HL-60 (cell line): Measurements from ENCODE around the gene C19orf44.
A peak's percentile ranks its signal among the peaks of the same experiment; 100 is the strongest.

Source experiments
- DNase-seq, 2 experiments: peaks; one replicate each; pipeline ENCODE4 v3.0.0-alpha.2; 2010 to 2020; ENCODE audit warnings: low read depth in 1 of 2, low spot score in 1 of 2
- H3K27ac ChIP-seq: fragments of 250-450 bp; sonication (Bioruptor Pico); replicated peaks from 2 replicates; pipeline ENCODE4 v1.5.1; 2020; ENCODE audit warnings: mild to moderate bottlenecking, moderate library complexity
- H3K27me3 ChIP-seq: fragments of 250-450 bp; sonication (Bioruptor Pico); 2 replicates; pipeline ENCODE4 v1.5.1; 2021; ENCODE audit warnings: mild to moderate bottlenecking, moderate library complexity; ENCODE audit not compliant: insufficient read depth, poor library complexity, severe bottlenecking
- H3K4me3 ChIP-seq: replicated peaks from 2 replicates; pipeline ENCODE4 v1.5.1; 2011; ENCODE audit warnings: mild to moderate bottlenecking, control low read depth, low read length; ENCODE audit not compliant: insufficient read depth
- CTCF ChIP-seq: IDR thresholded peaks from one replicate; pipeline ENCODE4 v1.5.1; 2011; ENCODE audit warnings: low read length, control low read depth, inconsistent platforms; ENCODE audit not compliant: insufficient read depth
- GABPA ChIP-seq: IDR thresholded peaks from 2 replicates; pipeline ENCODE4 v1.6.1; 2012; ENCODE audit warnings: low read depth
- POLR2AphosphoS5 ChIP-seq: IDR thresholded peaks from 2 replicates; pipeline ENCODE4 v1.6.1; 2012; ENCODE audit warnings: low read depth
- REST ChIP-seq: IDR thresholded peaks from 2 replicates; pipeline ENCODE4 v1.6.1; 2012; ENCODE audit warnings: low read depth; ENCODE audit not compliant: insufficient replicate concordance
- SPI1 ChIP-seq: IDR thresholded peaks from 2 replicates; pipeline ENCODE4 v1.6.1; 2012; ENCODE audit warnings: low read depth, mild to moderate bottlenecking, borderline replicate concordance

The C19orf44 gene

GRCh38 chr19:16518483-16519229 is 22.5 kb downstream of the C19orf44 start:
- DNase-seq = no peak
- H3K4me3 ChIP-seq = no peak overlapping the region
- TF ChIP-seq GABPA = no peak
- TF ChIP-seq POLR2AphosphoS5 = no peak
- H3K27me3 ChIP-seq = no peaks in the 10 kb centered on the region
- H3K27ac ChIP-seq = no peak overlapping the region

- no peaks in the 10 kb centered on the region for H3K27me3 ChIP-seq
- no peak overlapping the region for H3K27ac ChIP-seq
- H3K4me3 ChIP-seq = no peak overlapping the region
- TF ChIP-seq REST = no peak
- TF ChIP-seq SPI1 = no peak
- no peak for TF ChIP-seq CTCF
- TF ChIP-seq POLR2AphosphoS5 = no peak
- no peak for TF ChIP-seq GABPA
- no peak for DNase-seq
These were observed 23.1 kb downstream of the C19orf44 start for GRCh38 chr19:16519230-16519687.

- Histone ChIP-seq H3K27ac (no peak overlapping the region), H3K4me3 (no peak overlapping the region), H3K27me3 (no peaks in the 10 kb centered on the region)
- TF ChIP-seq POLR2AphosphoS5 (0 out of 2 replicates have a peak, but pooled peaks have one; percentile 22), SPI1 (no peak)
- no peak for DNase-seq
These were observed 24.1 kb downstream of the C19orf44 start for GRCh38 chr19:16520074-16520973.

GRCh38 chr19:16520986-16521624 is 24.9 kb downstream of the C19orf44 start:
- 0 out of 2 replicates have a peak, but pooled peaks have one; percentile 8 for TF ChIP-seq POLR2AphosphoS5
- no peak for TF ChIP-seq SPI1
- H3K27me3 ChIP-seq = no peaks in the 10 kb centered on the region
- DNase-seq = no peak

GRCh38 chr19:16521715-16522289 is 25.6 kb downstream of the C19orf44 start:
- DNase-seq = no peak
- H3K27ac ChIP-seq = no peak overlapping the region
- H3K27me3 ChIP-seq = no peaks in the 10 kb centered on the region
- no peak overlapping the region for H3K4me3 ChIP-seq
- no peak for TF ChIP-seq CTCF
- no peak for TF ChIP-seq GABPA
- TF ChIP-seq SPI1 = no peak
- no peak for TF ChIP-seq REST
- TF ChIP-seq POLR2AphosphoS5 = no peak

More at GRCh38 chr19:16520986-16521624, 24.9 kb downstream of the C19orf44 start:
- H3K27ac ChIP-seq = no peak overlapping the region
- no peak overlapping the region for H3K4me3 ChIP-seq
